HuH-7.5 (cell line): ENCODE results near the gene SMYD1.

Experiments used
- DNase-seq: peaks from one replicate; pipeline ENCODE4 v3.0.0; 2011; ENCODE audit warnings: low spot score

Gene SMYD1

DNA sequence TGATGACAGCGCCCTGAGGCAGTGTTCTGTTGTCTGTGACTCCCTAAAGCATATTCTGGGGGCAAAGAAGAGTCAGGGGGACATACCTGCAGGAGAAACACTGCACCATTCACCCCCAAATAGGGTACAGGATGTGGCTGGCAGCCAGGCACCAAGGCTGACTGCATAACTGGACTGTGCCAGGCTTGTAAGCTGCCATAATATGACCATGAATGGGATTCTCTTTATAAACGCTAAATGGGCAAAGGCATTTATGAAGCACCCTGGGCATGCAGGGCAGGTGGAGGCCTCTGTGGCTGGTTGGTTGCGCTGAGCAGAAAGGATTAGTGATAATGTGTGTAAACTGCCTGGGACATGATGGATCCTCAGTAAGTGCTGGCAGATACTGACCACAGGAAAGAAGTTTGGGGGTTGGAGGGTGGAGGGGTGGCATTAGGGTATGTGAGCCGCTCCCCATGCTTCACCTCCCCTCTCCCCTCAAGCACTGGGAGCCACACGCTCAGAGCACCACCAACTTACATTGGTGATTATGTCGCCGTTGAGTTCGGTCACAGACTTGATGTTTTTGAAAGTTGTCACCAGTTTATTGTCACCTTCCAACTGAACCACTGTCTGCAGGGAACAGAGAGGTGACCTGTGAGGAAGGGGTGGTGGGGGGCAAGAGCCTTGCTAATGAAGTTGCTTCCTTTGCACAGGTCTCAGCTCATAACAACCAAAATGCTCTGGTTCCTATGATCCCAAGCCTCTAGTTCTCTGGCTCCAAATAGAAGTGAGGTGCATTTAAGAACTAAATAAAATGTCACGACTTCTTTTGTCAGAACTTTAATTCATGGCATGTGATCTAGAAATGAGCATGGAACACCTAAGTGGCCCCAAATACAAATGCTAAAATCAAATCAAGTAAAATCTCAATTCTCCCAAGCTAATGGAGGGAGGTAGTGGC is 56.6 kb downstream of the SMYD1 start:
- DNase-seq: no peak

DNA sequence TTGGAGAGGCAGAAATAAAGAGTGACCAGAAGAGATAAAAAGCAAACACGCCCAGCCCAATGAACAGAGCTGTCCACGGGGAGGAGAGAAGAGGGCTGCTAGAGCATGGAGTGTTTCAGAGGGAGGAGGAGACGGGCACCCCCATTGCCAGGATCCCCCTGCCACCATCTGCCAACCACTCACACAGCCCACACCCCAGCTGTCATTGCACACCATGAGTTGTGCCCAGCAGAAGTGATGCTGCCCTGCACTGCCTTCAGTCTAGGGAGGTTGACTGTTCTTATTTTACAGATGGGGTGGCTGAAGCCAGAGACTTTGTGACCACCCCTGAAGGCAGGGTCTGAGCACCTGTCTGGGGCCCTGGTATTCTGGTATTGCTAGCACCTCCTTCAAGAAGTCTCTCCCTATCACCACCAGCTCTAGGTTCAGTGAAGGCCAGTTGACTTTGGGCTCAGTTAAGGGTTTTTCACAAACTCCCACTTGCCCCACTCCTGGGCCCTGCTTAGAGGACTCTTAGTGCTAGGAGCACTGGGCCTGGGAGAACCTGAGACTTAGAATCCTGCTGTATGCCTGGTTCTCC is 57.8 kb downstream of the SMYD1 start:
- no peak for DNase-seq

DNA sequence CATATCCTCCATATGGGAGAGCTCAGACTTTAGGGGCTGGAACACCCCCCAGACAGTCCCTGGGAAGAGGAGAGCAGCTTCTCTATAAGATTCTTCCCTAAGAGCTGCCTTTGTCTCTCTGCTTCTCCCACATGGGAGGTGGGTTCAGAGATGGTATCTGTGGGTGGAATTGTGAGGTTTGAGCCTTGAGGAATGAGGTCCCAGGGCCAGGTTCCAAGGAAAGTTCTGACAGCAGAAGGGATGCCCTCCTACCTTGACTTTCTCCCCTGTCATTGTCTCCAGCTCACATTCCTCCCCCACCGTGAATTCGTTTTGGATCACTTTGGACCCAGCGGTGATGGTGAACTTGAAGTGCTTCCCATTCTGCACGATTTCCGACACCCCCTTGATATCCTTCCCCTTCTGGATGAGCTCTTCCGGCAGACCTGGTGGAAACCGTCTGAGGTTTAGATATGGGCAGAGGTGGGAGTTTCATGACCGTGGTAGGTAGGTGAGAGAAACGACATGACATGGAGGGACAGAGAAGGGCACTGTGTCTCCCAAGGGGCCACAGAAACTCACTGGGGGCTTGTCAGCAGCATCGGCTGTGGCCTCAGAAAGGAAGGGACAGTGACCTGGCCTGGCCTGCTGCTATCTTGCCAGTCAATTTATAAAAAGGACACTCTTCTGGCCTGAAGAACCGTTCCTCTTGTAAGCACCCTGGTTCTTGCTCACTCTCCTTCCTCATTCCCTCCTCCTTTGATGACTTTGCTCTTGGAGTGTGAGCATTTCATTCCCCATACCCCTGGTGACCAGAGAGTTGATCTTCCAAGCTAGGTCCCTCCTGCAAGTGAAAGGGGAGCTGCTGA is 58.5 kb downstream of the SMYD1 start:
- DNase-seq: no peak

DNA sequence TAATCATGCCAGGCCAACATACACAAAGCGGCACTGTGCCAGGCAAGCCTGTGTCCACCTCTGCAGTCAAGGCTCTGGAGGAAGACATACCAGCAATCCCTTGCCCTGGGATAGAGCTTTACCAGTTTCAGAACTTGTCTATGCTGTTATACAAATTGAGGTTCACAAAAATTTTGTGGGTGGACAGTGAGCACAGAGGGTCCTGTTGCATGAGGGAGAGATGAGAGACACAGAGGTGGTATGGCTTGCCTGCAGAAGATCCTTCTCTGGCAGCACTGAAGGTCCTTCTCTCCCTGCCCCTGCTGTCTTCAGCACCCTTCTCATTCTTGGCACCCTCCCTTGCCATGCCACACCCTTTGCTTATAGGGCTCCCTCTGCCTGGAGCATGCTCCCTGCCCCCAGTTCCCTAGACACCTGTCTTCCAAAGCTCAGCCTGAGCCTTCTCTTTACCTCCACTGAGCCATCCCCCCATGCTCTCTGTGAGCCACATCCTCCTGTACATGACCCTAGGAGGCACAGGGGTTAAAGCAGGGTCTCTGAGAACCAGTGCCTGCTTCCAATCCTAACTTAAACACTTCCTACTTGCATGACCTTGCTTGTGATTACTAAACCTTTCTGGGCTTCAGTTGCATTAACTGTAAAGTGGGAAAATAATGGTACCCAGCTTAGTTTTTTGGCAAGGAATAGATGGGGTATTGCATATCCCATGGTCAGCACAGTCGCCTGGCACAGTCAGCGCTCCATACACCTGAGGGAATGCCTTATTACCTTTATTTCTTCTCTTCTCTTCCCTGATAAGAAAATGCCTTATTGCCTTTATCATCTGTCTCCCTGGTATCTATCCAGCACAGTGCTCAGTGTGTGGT is 59.4 kb downstream of the SMYD1 start:
- no peak for DNase-seq

DNA sequence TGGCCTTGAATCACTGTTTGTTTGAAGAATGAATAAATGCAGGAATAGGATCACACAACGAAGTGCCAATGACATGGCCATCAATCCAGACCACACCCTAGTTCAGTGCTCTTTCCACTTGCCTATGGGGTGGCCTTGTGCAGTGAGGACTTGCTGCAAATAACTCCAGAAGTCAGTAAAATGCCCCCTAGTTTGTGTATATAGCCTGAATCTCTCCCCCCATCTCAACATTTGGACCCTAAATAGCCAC is 59.9 kb downstream of the SMYD1 start:
- DNase-seq: no peak

DNA sequence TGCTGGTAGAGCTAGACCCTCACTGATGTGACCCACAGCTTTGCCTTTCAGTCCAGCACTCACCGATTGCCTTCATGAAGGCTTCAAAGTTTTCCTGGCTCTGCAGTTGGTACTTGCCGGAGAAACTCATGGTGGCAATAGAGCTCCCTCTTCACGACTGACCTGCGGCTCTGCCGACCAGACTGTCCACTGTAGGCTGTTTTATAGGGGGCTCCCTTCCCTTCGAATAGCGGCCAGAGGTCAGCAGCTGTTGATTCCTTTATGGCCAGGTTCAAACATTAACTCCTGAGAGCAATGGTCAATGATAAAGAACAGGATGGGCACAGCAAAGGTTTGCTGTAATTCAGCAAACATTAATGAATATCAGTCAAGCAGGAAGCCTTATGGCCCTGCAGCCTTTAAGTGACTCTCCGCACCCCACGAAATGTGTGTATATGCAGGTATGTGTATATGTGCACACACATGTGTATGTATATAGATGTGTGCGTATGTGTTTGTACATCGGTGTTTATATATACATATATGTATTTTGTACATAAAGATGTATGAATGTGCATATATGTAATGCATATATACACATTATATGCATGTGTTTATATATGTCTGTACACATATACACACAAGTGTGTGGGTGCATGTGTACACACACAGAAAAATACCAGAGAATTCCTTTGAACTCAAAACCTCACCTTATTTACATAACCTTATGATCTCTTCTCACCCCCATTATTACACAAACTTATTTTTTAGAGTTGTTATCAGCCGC is 60.4 kb downstream of the SMYD1 start, which contains the start of gene FABP1:
Gene FABP1 (minus strand): TSS at position 175 of the 766 bp plus-strand sequence. CDS start 45 bp downstream, at position 130.
- peak; percentile 42 for DNase-seq

DNA sequence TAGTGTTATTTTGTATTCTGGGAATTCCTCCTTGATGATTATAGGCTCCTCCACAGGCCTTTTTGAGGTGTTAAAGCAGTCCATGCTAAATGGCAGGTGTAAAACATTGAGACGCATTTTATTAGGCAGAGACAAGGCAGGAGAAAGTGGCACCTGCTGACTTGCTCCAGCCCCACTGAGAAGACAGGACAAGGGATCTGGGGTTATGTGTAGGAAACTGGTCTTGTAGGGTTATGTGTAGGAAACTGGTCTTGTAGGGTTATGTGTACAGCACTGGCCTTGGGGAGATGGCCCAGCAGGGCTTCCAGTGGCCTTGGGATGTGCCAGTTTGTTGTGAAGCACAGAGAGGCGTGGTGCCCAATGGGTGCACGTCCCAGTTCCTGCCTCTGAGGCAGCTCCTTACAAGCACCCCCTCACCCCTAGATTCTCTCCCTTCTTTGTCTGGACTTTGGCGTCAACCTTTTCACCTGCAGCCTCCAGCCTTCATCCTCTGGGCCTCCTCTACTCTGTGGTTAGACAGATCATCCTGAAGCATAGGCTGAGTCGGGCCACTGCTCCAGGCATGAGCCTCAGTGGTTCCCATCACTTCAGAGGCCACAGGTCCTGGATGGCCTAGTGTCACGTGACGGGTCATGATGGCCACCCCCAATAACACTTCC is 61.2 kb downstream of the SMYD1 start:
- no peak for DNase-seq

DNA sequence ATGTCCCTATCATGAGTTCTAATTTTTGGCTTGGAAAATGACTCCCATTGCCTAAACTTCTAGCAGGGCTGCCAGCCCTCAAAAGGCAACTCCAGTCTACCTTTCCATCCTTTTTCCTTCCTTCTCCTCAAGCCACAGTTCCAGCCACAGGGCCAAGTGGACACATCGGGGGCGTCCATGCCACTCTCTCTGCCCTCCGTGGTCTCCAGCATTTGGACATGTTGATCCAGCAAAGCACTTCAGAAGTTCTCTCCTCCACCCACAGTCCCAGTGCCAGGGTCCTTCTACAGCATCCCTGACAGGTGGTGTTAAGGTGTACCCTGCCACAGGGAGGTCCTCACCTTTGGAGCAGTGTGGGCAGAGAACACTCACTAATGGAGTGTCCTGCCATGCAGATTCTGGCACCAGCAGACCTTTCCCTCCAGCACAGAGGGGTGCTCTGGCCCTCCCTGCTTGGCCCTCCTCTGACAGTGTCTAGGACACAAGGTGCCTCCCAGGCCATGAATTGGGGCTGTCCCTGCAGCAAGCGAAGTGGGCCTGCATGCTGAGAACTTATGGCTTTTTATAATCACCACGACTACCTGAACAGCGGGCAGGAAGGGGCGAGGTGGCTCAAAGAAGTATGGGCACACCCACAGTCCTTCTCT is 61.8 kb downstream of the SMYD1 start:
- no peak for DNase-seq

DNA sequence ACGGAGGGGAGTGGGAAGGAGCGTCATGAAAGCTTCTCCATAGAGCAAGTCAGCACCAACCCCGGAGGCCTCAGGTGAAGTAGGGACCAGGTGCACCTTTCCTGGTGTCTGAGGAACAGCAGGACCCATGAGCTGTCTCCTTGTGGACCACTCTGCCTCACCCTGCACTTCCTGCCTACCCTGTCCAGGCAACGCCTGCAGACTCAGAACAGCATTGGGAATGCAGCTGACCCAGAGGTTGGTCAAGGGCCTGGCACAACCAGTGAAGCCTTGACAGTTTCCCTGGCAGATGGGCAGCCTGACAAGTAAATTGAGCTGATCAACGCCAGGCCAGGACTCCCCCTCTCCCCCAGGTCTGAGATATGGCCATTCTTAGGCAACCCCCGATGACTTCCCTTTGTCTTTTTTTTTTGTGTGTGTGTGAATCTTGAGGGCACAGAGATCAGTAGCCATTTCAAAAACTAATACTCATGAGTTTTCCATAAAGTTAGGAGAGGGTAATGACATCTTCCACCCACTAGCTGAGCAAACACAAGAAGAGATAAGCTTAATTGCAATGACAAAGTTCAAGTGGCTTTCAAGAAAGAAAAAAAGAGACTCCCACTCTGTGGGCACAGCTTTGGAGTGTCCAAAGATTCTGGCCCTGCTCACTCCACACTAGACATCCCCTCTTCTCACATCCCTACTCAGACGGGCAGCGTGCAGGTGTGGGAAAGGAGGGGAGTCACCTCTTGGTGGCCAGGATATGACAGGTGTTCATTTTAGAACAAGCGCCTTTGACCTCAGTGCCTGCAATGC is 63.8 kb downstream of the SMYD1 start:
- no peak for DNase-seq

DNA sequence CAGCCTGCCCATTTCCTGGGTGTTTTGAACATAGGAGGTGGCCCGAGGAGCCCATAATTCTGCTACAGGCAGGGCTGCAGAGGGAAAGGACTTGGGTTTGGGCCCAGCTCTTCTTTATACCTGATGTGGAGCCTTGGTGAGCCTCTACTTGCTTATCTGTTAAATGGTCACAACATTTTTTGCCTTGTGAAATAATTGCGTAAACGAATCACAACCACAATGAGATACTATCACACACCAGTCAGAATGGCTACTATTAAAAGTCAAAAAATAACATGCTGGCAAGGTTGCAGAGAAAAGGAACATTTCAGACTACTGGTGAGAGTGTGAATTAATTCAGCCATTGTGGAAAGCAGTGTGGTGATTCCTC is 64.4 kb downstream of the SMYD1 start:
- no peak for DNase-seq

DNA sequence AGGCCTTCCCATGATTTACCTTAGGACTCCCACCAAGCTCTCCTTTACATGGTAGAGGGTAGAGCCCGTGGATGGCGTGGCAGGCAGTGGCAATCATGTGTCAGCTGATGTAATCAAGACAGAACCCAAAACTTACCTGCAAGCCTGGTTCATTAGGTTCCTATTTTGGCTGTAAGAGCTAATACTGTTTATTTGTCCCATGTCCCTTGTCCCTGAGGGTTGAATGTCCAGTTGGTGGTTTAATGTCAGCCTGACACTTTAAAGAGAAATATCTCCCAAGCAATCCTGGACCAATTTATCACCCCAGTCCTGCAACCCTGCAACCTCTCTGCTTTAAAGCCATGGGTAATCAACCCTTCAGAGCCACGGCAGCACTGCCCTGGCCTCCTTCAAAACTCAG is 66.2 kb downstream of the SMYD1 start:
- no peak for DNase-seq

DNA sequence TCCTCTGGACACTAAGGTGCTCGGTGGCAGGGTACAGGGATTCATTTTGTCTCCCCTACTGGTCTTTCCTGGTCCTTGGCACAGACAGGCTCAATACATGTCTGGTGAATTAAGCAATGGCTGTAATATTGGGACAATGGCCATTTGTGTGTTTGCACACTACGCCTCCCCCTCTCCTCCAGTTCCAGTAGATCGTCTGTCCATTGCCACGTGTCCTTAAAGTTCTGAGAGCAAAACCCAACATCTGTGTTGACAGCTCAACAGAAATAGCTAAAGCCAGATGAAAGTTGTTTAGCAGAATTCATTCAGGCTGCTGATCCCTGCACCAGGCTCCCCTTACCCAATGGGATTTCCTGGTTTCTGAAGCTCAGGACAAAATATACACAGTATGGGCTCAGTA is 69.2 kb downstream of the SMYD1 start:
- no peak for DNase-seq

DNA sequence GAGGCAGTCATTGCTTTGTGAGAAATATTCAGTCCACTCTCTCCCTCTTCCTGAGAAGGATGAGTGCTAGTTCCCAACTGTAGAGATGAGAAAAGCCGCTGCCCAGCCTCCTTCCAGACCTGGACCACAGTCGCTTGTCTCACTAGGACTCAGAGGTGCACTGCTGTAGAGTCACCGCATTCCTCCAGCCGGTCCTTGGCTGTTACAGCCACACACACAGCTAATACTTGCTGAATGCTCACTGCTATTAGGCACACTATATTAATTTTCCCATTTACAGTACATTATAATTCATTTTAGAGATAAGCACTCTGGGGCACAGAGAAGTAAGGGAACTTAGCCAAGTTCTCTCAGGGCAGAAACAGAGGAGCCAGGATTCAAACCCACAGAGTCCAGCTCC is 70.2 kb downstream of the SMYD1 start:
- no peak for DNase-seq

DNA sequence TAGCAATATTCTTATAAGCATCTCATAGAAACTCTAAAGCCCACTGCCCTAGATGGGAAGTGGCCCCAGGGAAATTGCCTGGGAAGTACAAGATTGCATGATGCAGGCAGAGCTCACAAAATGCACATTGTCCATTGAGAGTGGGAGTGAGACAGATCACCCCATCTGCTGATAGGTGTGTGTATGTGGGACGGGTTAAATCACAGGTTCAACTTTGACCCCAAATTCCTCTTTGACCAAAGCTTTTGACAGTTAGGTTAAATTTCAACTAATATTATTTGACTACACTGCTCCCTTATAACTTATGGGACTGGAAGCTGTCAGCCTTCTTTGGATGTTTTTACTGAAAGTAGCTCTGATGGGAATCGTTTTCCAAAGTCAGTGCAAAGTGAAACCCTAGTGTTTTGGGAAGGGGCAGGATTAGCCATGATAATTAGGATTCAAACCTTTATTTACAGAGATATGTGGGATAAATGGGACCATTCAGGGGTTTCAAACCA is 71.6 kb downstream of the SMYD1 start:
- DNase-seq: peak; percentile 44

DNA sequence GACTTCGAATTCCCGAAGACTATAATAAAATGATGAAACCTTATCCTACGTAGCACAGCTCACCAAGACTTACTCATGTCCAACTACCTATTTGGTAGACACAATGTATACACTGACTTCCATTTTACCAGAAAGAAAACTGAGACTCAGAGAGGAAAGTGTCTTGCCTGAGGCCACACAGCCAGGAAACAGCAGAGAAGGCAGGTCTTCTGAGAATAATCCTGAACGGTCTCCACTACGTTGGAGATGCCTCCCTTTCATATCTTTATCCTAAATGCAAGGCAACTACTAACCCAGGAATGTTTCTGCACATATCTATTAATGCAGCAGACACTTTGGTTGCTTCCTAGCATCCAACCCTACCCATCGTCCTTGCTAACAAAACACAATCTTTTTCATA is 72.2 kb downstream of the SMYD1 start:
- no peak for DNase-seq

DNA sequence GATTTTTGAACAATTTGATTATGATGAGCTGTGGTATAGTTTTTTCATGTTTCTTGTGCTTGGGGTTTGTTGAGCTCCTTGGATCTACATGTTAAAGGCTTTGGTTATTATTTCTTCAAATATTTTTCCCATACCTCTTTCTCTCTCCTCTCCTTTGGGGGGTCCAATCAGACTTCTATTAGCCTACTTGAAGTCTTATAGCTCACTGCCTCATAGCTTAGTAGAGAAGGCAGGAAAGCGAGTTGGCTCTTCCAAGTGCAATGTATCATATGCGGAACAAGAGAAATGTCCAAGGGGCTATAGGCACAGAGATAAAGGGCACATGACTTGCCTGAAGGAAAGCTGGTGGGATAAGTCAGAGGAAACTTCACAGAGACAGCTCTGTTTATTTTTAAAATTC is 74.3 kb downstream of the SMYD1 start:
- DNase-seq: no peak

DNA sequence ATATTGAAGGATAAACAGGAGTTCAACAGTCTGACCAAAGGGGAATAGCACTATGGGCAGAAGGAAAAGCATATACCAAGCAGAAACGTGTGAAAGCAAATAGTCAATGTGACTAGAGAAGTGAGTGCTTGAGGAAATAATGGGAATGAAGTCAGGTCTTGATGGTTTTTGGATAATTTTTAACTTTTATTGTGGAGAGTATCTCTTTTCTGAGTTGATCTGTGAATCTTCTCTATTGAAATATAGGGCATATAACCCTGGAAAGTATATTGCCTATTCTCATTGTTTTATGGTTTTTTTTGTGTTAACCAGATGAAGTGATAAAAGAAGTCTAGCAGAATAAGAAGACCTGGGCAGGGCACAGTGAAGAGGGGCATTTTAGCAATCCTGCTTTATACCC is 76.6 kb downstream of the SMYD1 start:
- DNase-seq: no peak

DNA sequence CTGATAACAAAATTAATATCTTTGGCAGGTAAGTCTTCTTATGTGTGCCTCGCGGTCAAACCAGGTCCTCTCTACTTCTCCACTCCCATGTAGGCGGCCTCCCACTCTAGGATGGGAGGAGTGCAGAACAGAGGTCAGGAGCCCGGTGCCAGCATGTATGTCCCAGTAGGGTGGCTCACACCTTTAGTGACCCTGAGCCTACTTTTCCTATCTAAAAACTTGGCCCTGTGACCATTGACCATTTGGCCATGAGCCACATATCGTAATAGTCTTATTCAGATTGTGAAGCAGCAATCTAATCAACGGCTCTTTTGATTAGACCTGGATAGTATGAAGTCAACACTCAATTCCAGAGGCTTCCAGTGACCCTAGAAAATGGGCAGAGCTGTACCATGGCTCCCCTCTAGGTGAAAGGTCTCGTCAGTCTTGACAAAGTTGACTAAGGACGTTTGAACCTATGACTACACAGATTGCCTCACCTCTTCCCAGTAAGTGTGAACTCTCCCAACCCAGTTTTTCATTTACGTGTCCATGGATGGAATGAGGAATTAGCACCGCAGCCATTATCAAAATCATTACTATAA is 77.4 kb downstream of the SMYD1 start:
- no peak for DNase-seq

DNA sequence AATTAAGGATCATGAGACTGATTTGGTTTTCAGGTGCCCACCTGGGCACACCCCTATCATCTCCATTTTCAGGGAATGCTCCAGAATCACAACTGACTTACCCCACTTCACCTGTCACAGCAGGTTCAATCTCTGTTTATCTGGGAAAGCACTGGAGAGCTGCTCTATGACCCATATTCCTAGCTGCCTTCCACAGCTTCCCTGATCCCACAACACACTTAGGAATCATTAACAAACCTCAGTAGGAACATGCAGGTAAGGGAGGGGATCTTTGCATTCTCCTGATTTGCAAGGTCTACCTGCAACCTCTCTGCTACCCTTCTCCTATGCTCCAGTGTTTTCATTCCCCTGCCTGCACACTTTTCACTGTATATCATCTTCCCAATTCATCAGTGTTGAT is 79.0 kb downstream of the SMYD1 start:
- DNase-seq: no peak
